HepG2 (cell line): ENCODE data around the gene DCTN2. TPM values are rescaled to one million over a fixed set of nuclear protein-coding genes. Genes with fewer than 3 reads are reported as not detected.

Experiments used
- ISX ChIP-seq: sonication (generic); formaldehyde crosslinking; conservative IDR thresholded peaks from 2 replicates; pipeline ENCODE4 v1.5.0; 2020; ENCODE audit warnings: missing genetic modification reagents
- KLF15 ChIP-seq: sonication (generic); formaldehyde crosslinking; IDR thresholded peaks from 2 replicates; pipeline ENCODE4 v1.8.1; 2023; ENCODE audit warnings: borderline replicate concordance, mild to moderate bottlenecking, inconsistent platforms, missing genetic modification reagents, mixed read lengths
- MIER3 ChIP-seq: IDR thresholded peaks from 2 replicates; pipeline ENCODE4 v1.6.1; 2016; ENCODE audit warnings: missing compliant biosample characterization, borderline replicate concordance
- SMC3 ChIP-seq: IDR thresholded peaks from 2 replicates; pipeline ENCODE4 v1.6.1; 2011; ENCODE audit warnings: low read length, improper control_type of control experiment
- TARDBP ChIP-seq: sonication (generic); formaldehyde crosslinking; IDR thresholded peaks from 2 replicates; pipeline ENCODE4 v1.8.0; 2022; ENCODE audit warnings: mild to moderate bottlenecking, missing genetic modification reagents
- TBX2 ChIP-seq: sonication (generic); formaldehyde crosslinking; IDR thresholded peaks from 2 replicates; pipeline ENCODE4 v1.5.0; 2020; ENCODE audit warnings: missing genetic modification reagents, mild to moderate bottlenecking, borderline replicate concordance
- TCF7 ChIP-seq: sonication (generic); IDR thresholded peaks from 2 replicates; pipeline ENCODE4 v1.6.1; 2016; ENCODE audit warnings: antibody characterized with exemption, low read depth
- XRCC5 ChIP-seq: fragments of 200-400 bp; formaldehyde crosslinking; optimal IDR thresholded peaks from 2 replicates; pipeline ENCODE3; 2017; ENCODE audit warnings: mild to moderate bottlenecking, low read length
- ZNF101 ChIP-seq: sonication (generic); formaldehyde crosslinking; IDR thresholded peaks from 2 replicates; pipeline ENCODE4 v1.4.0; 2020; ENCODE audit warnings: mild to moderate bottlenecking, low read depth, missing genetic modification reagents, borderline replicate concordance
- ZNF678 ChIP-seq: sonication (generic); formaldehyde crosslinking; IDR thresholded peaks from 2 replicates; pipeline ENCODE4 v1.4.0; 2020; ENCODE audit warnings: mild to moderate bottlenecking, missing genetic modification reagents
- ZNF850 ChIP-seq: sonication (generic); formaldehyde crosslinking; conservative IDR thresholded peaks from 2 replicates; pipeline ENCODE4 v1.9.0; 2021; ENCODE audit warnings: mild to moderate bottlenecking, missing genetic modification reagents
- polyA plus RNA-seq, 8 experiments: library from polyadenylated mRNA; depleted of rRNA in 3 of 8; stranded (reverse) in 7 of 8; unstranded in 1 of 8; fragments of >200 nt; fragmentation: Illumina TruSeq in 4 of 8; extraction: Trizol in 4 of 8; gene quantifications; 2 replicates each; pipeline versions ENCODE4 v1.2.1 to v1.2.3, GENCODE V29; 2011 to 2016; ENCODE audit warnings: low read depth in 4 of 8, missing spikeins in 1 of 8, mixed read lengths in 1 of 8; ENCODE audit not compliant: insufficient read depth in 1 of 8
- total RNA-seq, 5 experiments: library from RNA; depleted of rRNA; stranded (reverse); fragments of >200 nt; fragmentation: Illumina TruSeq; extraction: Trizol; gene quantifications; 2 replicates each; pipeline ENCODE4 v1.2.3, GENCODE V29; 2016; ENCODE audit warnings: low read depth in 1 of 5
- TF ChIP-seq, protein P1 (sequence below): sonication (generic); formaldehyde crosslinking; IDR thresholded peaks from 2 replicates; pipeline ENCODE4 v1.4.0; 2020; ENCODE audit warnings: missing genetic modification reagents
- TF ChIP-seq, protein P2 (sequence below): sonication (generic); formaldehyde crosslinking; IDR thresholded peaks from 2 replicates; pipeline ENCODE4 v1.4.0; 2020; ENCODE audit warnings: mild to moderate bottlenecking, missing genetic modification reagents
- TF ChIP-seq, protein P3 (sequence below): sonication (generic); formaldehyde crosslinking; IDR thresholded peaks from 2 replicates; pipeline ENCODE4 v1.5.0; 2020; ENCODE audit warnings: mild to moderate bottlenecking, missing genetic modification reagents, borderline replicate concordance
- TF ChIP-seq, protein P4 (sequence below): sonication (generic); formaldehyde crosslinking; IDR thresholded peaks from 2 replicates; pipeline ENCODE4 v1.4.0; 2020; ENCODE audit warnings: mild to moderate bottlenecking, missing genetic modification reagents
- TF ChIP-seq, protein P5 (sequence below): sonication (generic); formaldehyde crosslinking; IDR thresholded peaks from 2 replicates; pipeline ENCODE4 v1.8.0; 2022; ENCODE audit warnings: mild to moderate bottlenecking, missing genetic modification reagents, borderline replicate concordance
- TF ChIP-seq, protein P6 (sequence below): IDR thresholded peaks from 2 replicates; pipeline ENCODE4 v1.6.1; 2016; ENCODE audit warnings: missing compliant biosample characterization, missing genetic modification reagents, borderline replicate concordance

The DCTN2 gene
- total and polyA plus RNA-seq, 2 of the 13 experiments (the other 11 are each of a cell fraction or from before 2014, with no cell fraction given): 72.0 to 77.4 TPM

DNA sequence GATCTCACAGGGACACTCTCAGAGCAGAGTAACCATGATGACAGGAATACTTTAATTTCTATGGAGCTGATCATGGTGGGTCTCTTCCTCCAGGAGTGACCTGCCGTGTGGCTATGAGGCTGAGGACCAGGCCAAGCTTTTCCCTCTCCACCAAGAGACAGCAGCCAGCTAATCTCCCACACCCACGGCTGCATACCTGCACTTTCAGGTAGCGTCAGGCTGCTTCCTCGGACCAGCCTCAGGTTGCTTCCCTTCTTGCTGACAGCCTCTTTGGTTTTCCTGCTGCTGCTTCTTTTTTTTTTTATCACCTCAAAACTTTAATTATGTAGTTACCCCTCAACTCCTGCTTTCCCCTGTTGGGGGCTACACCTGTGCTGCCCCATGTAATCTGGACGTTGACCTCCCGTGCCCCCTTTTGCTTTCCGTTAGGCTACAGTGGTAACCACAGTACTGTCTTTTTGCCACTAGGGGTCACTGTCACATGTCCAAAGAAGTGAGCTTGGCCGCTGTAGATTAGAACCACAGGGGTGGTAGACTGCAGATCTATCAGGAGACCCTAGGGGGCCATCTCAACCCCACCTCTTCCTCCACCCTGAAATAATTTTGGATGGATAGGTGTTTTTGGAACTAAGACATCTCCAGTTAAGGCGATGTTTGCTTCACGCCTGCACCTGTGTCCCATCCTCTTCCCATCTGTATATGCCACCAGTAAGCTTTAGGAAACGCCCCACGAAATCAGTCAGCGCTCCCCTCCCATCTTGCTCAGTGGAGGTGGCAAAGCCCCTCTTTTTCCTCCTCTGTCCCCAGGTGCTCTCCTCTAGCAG is 36.2 kb upstream of the DCTN2 start (continued):
- TF ChIP-seq, protein P1, sequence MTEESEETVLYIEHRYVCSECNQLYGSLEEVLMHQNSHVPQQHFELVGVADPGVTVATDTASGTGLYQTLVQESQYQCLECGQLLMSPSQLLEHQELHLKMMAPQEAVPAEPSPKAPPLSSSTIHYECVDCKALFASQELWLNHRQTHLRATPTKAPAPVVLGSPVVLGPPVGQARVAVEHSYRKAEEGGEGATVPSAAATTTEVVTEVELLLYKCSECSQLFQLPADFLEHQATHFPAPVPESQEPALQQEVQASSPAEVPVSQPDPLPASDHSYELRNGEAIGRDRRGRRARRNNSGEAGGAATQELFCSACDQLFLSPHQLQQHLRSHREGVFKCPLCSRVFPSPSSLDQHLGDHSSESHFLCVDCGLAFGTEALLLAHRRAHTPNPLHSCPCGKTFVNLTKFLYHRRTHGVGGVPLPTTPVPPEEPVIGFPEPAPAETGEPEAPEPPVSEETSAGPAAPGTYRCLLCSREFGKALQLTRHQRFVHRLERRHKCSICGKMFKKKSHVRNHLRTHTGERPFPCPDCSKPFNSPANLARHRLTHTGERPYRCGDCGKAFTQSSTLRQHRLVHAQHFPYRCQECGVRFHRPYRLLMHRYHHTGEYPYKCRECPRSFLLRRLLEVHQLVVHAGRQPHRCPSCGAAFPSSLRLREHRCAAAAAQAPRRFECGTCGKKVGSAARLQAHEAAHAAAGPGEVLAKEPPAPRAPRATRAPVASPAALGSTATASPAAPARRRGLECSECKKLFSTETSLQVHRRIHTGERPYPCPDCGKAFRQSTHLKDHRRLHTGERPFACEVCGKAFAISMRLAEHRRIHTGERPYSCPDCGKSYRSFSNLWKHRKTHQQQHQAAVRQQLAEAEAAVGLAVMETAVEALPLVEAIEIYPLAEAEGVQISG (CRISPR knock-in tag): peak; percentile 24; the same call in 1 of the 2 replicates
- TF ChIP-seq, protein P2, sequence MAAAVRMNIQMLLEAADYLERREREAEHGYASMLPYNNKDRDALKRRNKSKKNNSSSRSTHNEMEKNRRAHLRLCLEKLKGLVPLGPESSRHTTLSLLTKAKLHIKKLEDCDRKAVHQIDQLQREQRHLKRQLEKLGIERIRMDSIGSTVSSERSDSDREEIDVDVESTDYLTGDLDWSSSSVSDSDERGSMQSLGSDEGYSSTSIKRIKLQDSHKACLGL: no peak
- TF ChIP-seq ZNF678 (CRISPR knock-in tag) (no peak), ZNF101 (CRISPR knock-in tag) (no peak), ZNF850 (no peak), ISX (no peak), MIER3 (CRISPR knock-in tag) (no peak), SMC3 (peak; percentile 92), TARDBP (no peak), XRCC5 (peak; percentile 49), TCF7 (no peak), TBX2 (CRISPR knock-in tag) (no peak), KLF15 (CRISPR knock-in tag) (no peak)
- TF ChIP-seq, protein P3, sequence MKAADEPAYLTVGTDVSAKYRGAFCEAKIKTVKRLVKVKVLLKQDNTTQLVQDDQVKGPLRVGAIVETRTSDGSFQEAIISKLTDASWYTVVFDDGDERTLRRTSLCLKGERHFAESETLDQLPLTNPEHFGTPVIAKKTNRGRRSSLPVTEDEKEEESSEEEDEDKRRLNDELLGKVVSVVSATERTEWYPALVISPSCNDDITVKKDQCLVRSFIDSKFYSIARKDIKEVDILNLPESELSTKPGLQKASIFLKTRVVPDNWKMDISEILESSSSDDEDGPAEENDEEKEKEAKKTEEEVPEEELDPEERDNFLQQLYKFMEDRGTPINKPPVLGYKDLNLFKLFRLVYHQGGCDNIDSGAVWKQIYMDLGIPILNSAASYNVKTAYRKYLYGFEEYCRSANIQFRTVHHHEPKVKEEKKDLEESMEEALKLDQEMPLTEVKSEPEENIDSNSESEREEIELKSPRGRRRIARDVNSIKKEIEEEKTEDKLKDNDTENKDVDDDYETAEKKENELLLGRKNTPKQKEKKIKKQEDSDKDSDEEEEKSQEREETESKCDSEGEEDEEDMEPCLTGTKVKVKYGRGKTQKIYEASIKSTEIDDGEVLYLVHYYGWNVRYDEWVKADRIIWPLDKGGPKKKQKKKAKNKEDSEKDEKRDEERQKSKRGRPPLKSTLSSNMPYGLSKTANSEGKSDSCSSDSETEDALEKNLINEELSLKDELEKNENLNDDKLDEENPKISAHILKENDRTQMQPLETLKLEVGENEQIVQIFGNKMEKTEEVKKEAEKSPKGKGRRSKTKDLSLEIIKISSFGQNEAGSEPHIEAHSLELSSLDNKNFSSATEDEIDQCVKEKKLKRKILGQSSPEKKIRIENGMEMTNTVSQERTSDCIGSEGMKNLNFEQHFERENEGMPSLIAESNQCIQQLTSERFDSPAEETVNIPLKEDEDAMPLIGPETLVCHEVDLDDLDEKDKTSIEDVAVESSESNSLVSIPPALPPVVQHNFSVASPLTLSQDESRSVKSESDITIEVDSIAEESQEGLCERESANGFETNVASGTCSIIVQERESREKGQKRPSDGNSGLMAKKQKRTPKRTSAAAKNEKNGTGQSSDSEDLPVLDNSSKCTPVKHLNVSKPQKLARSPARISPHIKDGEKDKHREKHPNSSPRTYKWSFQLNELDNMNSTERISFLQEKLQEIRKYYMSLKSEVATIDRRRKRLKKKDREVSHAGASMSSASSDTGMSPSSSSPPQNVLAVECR (CRISPR knock-in tag): peak; percentile 22; the same call in 1 of the 2 replicates
- TF ChIP-seq, protein P4, sequence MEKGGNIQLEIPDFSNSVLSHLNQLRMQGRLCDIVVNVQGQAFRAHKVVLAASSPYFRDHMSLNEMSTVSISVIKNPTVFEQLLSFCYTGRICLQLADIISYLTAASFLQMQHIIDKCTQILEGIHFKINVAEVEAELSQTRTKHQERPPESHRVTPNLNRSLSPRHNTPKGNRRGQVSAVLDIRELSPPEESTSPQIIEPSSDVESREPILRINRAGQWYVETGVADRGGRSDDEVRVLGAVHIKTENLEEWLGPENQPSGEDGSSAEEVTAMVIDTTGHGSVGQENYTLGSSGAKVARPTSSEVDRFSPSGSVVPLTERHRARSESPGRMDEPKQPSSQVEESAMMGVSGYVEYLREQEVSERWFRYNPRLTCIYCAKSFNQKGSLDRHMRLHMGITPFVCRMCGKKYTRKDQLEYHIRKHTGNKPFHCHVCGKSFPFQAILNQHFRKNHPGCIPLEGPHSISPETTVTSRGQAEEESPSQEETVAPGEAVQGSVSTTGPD (CRISPR knock-in tag): no peak
- TF ChIP-seq, protein P5, sequence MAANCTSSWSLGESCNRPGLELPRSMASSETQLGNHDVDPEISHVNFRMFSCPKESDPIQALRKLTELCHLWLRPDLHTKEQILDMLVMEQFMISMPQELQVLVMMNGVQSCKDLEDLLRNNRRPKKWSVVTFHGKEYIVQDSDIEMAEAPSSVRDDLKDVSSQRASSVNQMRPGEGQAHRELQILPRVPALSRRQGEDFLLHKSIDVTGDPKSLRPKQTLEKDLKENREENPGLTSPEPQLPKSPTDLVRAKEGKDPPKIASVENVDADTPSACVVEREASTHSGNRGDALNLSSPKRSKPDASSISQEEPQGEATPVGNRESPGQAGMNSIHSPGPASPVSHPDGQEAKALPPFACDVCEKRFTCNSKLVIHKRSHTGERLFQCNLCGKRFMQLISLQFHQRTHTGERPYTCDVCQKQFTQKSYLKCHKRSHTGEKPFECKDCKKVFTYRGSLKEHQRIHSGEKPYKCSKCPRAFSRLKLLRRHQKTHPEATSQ (CRISPR knock-in tag): no peak
- TF ChIP-seq, protein P6, sequence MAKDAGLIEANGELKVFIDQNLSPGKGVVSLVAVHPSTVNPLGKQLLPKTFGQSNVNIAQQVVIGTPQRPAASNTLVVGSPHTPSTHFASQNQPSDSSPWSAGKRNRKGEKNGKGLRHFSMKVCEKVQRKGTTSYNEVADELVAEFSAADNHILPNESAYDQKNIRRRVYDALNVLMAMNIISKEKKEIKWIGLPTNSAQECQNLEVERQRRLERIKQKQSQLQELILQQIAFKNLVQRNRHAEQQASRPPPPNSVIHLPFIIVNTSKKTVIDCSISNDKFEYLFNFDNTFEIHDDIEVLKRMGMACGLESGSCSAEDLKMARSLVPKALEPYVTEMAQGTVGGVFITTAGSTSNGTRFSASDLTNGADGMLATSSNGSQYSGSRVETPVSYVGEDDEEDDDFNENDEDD (CRISPR knock-in tag): no peak
